Measurements from ENCODE around the gene ZNF569.
"Not testable (repeated sequence)": the region's sequence is repeated elsewhere in the genome, so short reads cannot be mapped to it uniquely, and the experiment has no call there.

ZNF569 gene

DNA sequence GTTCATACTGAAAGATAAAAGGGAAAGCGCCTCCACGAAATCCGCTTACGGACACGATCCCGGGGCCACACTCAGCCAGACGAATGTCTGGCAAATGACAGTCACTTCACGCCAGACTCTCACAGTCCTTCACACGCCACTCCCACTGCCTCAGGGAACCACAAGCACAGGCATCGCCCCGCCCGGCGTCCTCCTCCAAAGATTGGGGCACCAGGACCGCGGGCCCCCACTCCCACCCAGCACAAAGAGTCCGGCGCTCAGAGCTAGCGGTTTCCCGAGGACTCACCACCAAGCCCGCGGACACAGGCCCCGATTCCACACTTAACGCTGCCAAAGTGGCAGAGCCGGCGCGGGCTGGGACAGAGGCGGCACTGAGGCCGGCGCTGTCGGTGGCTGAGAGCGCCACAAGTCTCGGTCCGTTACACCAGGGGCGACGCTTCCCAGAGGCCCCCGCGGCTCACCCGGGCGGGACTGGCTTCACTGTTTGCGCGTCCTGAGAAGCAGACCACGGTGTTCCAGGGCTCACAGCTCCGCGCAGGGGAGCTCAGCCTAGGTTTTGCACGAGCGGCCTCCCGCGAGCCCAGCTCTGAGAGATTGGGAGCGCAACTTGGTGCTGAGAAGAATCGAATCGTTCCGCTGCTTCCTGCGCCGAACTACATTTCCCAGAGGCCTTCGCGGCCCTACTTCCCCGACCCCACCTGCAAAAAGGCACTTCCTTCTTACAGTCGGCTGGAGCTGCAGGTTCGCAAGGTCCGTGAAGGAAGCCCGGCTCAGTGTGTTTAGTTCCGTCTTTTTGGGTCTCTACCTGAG lies at the start of gene ZNF569:
Gene ZNF569, minus strand, starts transcription at position 647 of the 810 bp plus-strand sequence. CDS start 22,523 bp downstream, outside the sequence.
- peak; percentile 83 for DNase-seq

- no peak for DNase-seq
Measured at GRCh38 chr19:37513397-37513796, 46.2 kb upstream of the ZNF569 start.

DNA sequence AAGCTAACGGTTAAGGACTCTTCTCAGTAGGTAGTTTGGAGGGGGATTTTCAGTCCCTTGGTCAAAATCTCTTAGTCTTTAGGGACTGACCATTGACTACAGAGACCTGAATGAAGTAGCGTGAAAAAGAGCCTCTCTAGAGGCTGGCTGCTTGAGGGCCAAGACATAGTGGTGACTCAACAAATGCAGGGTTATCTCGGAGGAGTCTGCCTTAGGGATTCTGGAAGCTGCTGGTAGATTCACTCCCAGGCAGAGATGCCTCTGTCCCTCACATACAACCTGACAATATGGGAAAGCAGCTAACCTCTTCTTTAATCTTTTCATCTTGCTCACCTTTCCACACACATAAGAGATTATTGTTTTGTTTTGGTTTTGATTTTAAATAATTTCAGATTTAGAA lies 44.6 kb upstream of the ZNF569 start:
- DNase-seq, result no peak

- no peak for DNase-seq
Measured at GRCh38 chr19:37511186-37511585, 43.9 kb upstream of the ZNF569 start.

- DNase-seq, result no peak
Measured at GRCh38 chr19:37507167-37507464, 39.9 kb upstream of the ZNF569 start.

DNA sequence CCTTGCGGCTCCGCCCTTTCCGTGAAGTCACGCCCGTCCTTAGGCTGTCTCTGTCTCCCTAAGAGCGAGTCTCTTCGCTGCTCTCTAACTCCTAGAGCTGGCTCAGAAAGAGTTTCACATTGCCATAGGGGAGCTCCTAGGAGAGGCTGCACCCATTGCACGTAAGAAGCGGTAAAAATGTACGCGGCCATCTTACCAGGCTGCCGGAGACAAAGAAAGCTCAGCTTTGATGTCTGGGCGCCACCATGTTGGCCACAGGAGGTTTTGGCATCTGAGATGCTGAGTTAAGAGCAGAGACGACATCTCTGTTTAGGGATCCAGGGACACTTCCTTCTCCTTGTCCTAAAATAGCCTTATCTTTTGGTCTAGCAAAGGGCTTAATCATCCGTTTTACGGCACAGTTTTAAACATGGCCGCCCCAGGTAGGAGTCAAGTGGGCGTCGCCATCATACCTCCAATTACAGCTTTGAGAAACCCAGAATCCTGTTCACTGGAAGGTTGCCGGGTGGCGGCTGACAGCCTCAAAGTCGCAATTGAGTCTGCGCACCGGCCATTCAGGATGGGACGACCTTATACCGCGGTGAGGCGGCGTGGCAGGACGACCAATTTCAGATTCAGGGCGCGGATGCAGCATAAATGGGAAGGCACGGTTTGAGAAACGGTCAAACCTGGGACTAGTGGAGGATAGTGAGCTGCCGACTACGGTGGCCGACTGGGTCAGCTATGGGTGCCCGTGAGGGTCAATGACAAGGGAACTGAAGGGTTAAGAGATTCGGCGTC lies 39.3 kb upstream of the ZNF569 start, which contains the start of gene ZNF793:
Gene ZNF793, plus strand, starts transcription at position 553 of the 780 bp plus-strand sequence. CDS start 16,501 bp downstream, outside the sequence.
- DNase-seq, result no peak

DNA sequence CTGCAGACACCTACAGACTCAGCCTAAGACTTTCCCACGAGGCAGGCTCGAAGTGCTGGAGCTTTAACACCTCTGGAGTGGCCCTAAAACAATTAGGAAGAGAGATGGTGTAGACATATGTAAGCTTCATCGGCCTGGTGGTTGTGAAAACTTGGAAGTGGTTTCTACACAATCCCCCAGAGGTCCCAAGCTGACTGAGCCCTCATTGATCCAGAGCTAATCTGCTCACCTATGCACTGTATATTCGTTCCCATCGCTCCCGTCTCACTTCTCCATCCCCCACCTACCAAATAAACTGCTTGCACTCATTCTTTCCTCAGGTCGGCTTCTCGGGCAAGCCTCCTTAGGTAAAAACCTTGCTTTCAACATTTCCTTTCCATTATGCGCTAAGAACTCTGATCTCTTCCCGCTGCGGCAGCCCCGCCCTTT lies 38.7 kb upstream of the ZNF569 start:
- no peak for DNase-seq

DNA sequence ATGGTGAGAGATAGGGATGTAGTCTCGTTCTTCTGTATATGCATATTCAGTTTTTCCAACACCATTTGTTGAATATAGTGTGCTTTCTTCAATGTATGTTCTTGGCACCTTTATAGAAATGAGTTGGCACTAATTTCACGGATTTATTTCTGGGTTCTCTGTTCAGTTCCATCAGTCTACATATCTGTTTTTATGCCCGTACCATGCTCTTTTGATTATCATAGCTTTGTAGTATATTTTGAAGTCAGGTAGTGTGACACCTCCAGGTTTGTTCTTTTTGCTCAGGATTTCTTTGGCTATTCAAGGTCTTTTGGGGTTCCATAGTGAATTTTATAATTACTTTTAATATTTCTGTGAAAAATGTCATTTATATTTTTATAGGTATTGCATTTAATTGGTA lies 25.0 kb upstream of the ZNF569 start:
- no peak for DNase-seq

DNA sequence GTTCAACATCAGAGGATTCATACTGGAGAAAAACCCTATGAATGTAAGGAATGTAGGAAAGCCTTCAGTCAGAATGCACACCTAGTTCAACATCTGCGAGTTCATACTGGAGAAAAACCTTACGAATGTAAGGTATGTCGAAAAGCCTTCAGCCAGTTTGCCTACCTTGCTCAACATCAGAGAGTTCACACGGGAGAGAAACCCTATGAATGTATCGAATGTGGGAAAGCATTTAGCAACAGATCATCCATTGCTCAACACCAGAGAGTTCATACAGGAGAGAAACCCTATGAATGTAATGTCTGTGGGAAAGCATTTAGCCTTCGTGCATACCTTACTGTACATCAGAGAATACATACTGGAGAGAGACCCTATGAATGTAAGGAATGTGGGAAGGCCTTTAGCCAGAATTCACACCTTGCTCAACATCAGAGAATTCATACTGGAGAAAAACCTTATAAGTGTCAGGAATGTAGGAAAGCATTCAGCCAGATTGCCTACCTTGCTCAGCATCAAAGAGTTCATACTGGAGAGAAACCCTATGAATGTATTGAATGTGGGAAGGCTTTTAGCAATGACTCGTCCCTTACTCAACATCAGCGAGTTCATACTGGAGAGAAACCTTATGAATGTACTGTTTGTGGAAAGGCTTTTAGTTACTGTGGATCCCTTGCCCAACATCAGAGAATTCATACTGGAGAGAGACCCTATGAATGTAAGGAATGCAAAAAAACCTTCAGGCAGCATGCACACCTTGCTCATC lies 17.3 kb upstream of the ZNF569 start:
- no peak for DNase-seq

DNA sequence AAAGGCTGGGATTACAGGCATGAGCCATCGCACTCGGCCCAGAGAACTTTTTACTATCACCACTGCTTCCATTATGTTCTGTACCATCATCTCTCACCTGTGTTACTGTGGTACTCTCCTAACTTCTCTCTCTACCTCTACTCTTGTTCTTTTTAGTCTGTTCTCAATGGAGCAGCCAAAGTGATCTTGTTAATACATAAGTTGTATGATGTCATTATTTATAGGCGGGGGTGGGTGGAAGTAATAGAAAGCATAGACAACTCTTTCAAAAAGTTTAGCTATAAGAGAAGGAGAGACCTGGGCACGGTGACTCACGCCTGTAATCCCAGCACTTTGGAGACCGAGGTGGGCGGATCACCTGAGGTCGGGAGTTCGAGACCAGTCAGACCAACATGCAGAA lies 4.9 kb upstream of the ZNF569 start:
- DNase-seq, result no peak

- DNase-seq, result no peak
Measured at GRCh38 chr19:37470216-37470615, 3.0 kb upstream of the ZNF569 start.

DNA sequence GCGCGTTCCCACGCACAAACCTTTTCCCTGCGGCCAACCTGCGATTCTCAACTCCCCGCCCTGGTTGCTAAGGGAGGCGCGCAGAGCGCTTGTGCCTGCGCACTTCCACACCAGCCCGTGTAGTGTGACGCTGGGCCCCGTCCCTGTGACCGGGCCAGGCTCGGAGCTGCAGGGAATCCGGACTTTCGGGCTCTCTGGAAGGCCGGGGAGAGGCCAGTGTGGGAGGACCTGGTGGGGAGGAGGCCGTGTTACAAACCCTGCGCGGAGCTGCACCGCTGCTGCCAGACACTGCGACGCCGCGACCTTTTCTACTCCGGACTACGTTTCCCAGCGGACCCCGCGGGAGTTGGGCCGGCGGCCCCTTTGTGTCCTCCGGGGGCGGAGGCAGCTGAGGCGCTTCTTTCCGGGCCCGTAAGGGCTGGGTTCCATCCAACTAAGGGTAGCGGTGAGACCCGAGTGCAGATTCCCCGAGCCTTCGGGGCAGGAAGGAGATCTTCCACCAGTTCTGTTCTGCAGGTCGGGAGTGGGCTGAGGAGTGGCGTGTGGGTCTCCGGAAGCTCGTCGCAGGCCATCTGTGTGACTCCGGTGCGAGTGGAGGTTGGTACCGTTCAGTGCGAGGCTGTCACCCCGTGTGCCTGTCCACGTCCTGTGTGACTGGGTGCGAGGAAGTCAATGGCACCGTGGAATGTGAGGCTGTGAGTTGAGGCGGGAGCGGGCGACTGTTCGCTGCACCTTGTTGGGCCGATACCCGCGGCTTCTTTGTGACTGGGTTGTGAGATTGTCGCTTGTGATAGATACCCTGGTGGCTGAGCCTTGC lies 1.9 kb upstream of the ZNF569 start, which contains the start of gene ZNF570:
Gene ZNF570, plus strand, starts transcription at position 396 of the 817 bp plus-strand sequence. CDS start 999 bp downstream, outside the sequence.
- DNase-seq, result peak; percentile 35

- no peak for DNase-seq
Measured at GRCh38 chr19:37467608-37468090, 405 bp upstream of the ZNF569 start.

- no peak for DNase-seq
Measured at GRCh38 chr19:37466277-37466797, 907 bp downstream of the ZNF569 start.

- DNase-seq, result no peak
Measured at GRCh38 chr19:37452500-37453245, 14.6 kb downstream of the ZNF569 start.

DNA sequence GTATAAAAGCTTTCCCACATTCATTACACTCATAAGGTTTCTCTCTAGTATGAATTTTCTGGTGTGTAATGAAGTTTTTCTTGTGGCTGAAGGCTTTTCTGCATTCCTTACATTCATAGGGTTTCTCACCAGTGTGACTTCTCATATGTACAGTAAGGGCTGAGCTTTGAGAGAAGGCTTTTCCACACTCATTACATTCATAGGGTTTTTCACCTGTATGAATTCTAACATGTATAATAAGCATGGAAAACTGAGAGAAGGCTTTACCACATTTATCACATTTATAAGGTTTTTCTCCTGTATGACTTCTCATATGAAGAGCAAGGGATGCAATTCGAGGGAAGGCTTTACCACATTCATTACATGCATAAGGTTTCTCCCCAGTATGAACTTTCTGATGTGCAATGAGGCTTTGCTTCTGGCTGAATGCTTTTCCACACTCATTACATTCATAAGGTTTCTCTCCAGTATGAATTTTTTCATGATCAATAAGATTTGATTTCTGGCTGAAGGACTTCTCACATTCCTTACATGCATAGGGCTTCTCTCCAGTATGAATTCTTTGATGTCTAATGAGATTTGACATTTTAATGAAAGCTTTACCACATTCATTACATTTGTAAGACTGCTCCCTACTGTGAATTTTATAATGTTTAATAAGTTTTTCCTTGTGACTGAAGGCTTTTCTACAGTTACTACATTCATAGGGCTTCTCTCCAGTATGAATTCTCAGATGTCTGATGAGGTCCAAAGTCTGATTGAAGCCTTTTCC lies 53.7 kb downstream of the ZNF569 start:
- DNase-seq, result no peak

DNA sequence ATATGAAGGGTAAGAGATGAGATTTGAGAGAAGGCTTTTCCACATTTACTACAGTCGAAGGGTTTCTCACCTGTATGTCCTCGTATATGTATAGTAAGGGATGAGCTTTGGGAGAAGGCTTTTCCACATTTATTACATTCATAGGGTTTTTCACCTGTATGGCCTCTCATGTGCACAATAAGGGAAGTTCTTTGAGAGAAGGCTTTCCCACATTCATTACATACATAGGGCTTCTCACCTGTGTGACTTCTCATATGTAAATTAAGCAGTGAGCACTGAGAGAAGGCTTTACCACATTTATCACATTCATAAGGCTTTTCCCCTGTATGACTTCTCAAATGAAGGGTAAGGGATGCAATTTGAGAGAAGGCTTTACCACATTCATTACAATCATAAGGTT lies 54.5 kb downstream of the ZNF569 start:
- DNase-seq, result no peak

DNA sequence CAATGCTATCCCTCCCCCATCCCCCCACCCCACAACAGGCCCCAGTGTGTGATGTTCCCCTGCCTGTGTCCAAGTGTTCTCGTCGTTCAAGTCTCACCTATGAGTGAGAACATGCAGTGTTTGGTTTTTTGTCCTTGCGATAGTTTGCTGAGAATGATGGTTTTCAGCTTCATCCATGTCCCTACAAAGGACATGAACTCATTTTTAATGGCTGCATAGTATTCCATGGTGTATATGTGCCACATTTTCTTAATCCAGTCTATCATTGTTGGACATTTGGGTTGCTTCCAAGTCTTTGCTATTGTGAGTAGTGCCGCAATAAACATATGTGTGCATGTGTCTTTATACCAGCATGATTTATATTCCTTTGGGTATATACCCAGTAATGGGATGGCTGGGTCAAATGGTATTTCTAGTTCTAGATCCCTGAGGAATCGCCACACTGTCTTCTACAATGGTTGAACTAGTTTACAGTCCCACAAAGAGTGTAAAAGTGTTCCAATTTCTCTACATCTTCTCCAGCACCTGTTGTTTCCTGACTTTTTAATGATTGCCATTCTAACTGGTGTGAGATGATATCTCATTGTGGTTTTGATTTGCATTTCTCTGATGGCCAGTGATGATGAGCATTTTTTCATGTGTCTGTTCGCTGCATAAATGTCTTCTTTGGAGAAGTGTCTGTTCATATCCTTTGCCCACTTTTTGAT lies 61.0 kb downstream of the ZNF569 start:
- DNase-seq, result not testable (repeated sequence)

GRCh38 chr19:37403403-37403802 lies 63.8 kb downstream of the ZNF569 start:
- DNase-seq, result no peak

DNA sequence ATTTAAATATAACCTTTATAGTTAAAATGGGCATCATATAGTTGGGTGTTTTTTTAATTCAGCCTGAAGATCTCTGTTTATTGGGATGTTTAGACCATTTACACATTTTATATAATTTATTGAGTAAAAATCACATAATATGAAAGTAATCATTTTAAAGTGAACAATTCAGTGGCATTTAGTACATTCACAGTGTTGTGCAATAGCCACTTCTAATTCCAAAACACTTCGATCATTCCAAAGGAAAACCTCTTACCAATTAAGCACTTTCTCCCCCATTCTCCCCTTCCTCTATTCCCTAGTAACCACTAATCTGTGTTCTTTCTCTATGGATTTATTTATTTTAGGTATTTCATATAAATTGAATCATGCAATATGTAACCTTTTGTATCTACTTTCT lies 66.2 kb downstream of the ZNF569 start:
- no peak for DNase-seq
